Right lung (tissue), 5 donors: ENCODE data around the gene PTTG1IP. TPM values are rescaled to one million over a fixed set of nuclear protein-coding genes. Genes with fewer than 3 reads are reported as not detected.
A peak's percentile ranks its signal among the peaks of the same experiment; 100 is the strongest.

Source experiments
- DNase-seq, 2 donors: peaks; one replicate each; pipeline ENCODE4 v3.0.0-alpha.2; 2013
- polyA plus RNA-seq, 5 donors: library from polyadenylated mRNA; unstranded; fragments of 120-200 nt; gene quantifications; one replicate each; pipeline versions ENCODE4 v1.2.1 to v1.2.3, GENCODE V29; 2013; ENCODE audit warnings: inconsistent platforms in 1 of 5, low replicate concordance in 1 of 5; ENCODE audit not compliant: insufficient read length in 5 of 5, insufficient read depth in 1 of 5

PTTG1IP gene
- polyA plus RNA-seq, 5 donors: 190 to 221 (median 212) TPM

GRCh38 chr21:44831227-44831860 is 42.1 kb downstream of the PTTG1IP start:
- no peak for DNase-seq

- DNase-seq: no peak
Measured at GRCh38 chr21:44829507-44830092, 43.9 kb downstream of the PTTG1IP start.

- DNase-seq: no peak
Measured at GRCh38 chr21:44828362-44829056, 45.0 kb downstream of the PTTG1IP start.

GRCh38 chr21:44823179-44823660 is 50.3 kb downstream of the PTTG1IP start:
- no peak for DNase-seq

GRCh38 chr21:44822484-44823178 is 50.9 kb downstream of the PTTG1IP start:
- DNase-seq: no peak

- DNase-seq: no peak
Measured at GRCh38 chr21:44820851-44821250, 52.6 kb downstream of the PTTG1IP start.

GRCh38 chr21:44819283-44820243 is 53.9 kb downstream of the PTTG1IP start:
- no peak for DNase-seq

- no peak for DNase-seq
Measured at GRCh38 chr21:44818640-44819011, 54.9 kb downstream of the PTTG1IP start.

- peak; percentile 81 to 88 for DNase-seq
Measured at GRCh38 chr21:44817914-44818639, 55.4 kb downstream of the PTTG1IP start, which contains the start of gene SUMO3. TSS of gene SUMO3 (minus strand) at chr21:44818062. CDS start at chr21:44817968, 94 bp downstream.

GRCh38 chr21:44817506-44817880 is 56.0 kb downstream of the PTTG1IP start:
- peak; percentile 89 to 90 for DNase-seq

- no peak for DNase-seq
Measured at GRCh38 chr21:44816761-44817505, 56.6 kb downstream of the PTTG1IP start.

GRCh38 chr21:44815852-44816628 is 57.5 kb downstream of the PTTG1IP start:
- DNase-seq: no peak

- DNase-seq: no peak
Measured at GRCh38 chr21:44815225-44815624, 58.3 kb downstream of the PTTG1IP start.

- DNase-seq: no peak
Measured at GRCh38 chr21:44814498-44815023, 58.9 kb downstream of the PTTG1IP start.

- DNase-seq: no peak
Measured at GRCh38 chr21:44813727-44814126, 59.8 kb downstream of the PTTG1IP start.

GRCh38 chr21:44813149-44813548 is 60.3 kb downstream of the PTTG1IP start:
- DNase-seq: no peak

- DNase-seq: no peak
Measured at GRCh38 chr21:44812640-44813039, 60.9 kb downstream of the PTTG1IP start.

- DNase-seq: no peak
Measured at GRCh38 chr21:44810779-44811178, 62.7 kb downstream of the PTTG1IP start.

- DNase-seq: no peak
Measured at GRCh38 chr21:44805859-44806258, 67.6 kb downstream of the PTTG1IP start.
